ENCODE measurements around the gene SPTB.

Gene SPTB

GRCh38 chr14:64764641-64765520 is 114.8 kb downstream of the SPTB start:
- Histone ChIP-seq H3K4me3 (ENCODE audit: insufficient read depth, low read length, poor library complexity, severe bottlenecking) (no peak overlapping the region), H3K27ac (ENCODE audit: low read depth, low read length) (no peak overlapping the region), H3K4me2 (ENCODE audit: low read depth, low read length, poor library complexity, severe bottlenecking) (no peak overlapping the region), H3K9me3 (ENCODE audit: insufficient read depth, low read length) (no peaks in the 10 kb centered on the region), H2AFZ (ENCODE audit: low read depth, low read length, severe bottlenecking) (no peak overlapping the region), H4K20me1 (ENCODE audit: low read depth, low read length) (no peaks in the 10 kb centered on the region), H3K27me3 (ENCODE audit: low read length) (no peaks in the 10 kb centered on the region), H3K79me2 (ENCODE audit: insufficient read depth, low read length) (no peaks in the 10 kb centered on the region), H3F3A (ENCODE audit: insufficient read depth) (no peaks in the 10 kb centered on the region), H3K9ac (ENCODE audit: low read length) (no peak overlapping the region), H3K9me2 (replicated peaks; ENCODE audit: insufficient read depth, low read length) (no peaks in the 10 kb centered on the region), H3K36me3 (ENCODE audit: low read length) (no peaks in the 10 kb centered on the region)
- TF ChIP-seq EZH2phosphoT487 (conservative IDR thresholded peaks at IDR 0.05; ENCODE audit: low read length) (no peak), CTCF (IDR thresholded peaks at IDR 0.05; ENCODE audit: insufficient read depth, low read length, poor library complexity, severe bottlenecking) (peak; percentile 71)

DNA sequence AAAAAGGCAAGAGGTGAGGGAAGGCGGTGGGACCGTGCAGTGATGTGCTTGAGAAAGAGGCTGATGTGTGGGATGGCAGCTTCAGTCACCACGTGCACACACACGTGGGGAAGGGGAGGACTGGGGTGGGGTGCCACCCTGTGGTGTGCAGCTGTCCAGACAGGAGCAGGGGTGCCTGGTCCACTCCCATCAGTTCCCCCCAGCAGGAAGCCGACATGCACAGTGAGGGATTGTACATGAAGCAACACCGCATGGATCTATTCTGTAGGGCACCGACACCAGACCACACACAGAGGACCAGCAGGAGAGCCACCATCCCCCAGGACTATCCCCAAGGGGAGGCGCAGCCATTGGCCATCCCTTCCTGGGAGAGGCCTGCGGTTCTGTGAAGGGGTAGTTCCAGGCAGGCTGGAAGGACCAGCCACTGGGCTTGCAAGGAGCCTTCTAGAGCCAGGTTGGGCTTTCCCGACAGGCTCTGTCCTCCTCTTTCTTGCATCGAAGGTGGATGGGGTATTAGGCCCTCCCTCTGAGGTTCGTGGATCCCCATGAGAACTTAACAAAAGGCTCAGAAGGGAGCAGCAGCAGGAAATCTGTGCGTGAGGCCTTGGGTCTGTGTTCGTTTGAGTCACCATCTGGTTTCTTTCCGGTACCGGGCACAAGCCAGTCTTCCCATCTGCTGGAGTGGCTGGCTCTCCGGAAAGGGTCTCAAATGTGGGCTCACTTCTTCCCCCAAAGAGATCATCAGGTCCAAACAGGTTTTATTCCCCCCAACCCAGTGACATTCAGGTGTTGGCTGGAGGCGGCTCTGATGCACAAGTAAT is 115.7 kb downstream of the SPTB start:
- Histone ChIP-seq H2AFZ (ENCODE audit: low read depth, low read length, severe bottlenecking) (no peak overlapping the region), H3K9ac (ENCODE audit: low read length) (no peak overlapping the region), H3K9me2 (replicated peaks; ENCODE audit: insufficient read depth, low read length) (no peaks in the 10 kb centered on the region), H3K9me3 (ENCODE audit: insufficient read depth, low read length) (no peaks in the 10 kb centered on the region), H3K79me2 (ENCODE audit: insufficient read depth, low read length) (no peaks in the 10 kb centered on the region), H3K4me3 (ENCODE audit: insufficient read depth, low read length, poor library complexity, severe bottlenecking) (no peak overlapping the region), H3K27ac (ENCODE audit: low read depth, low read length) (no peak overlapping the region), H3K36me3 (ENCODE audit: low read length) (no peaks in the 10 kb centered on the region), H4K20me1 (ENCODE audit: low read depth, low read length) (no peaks in the 10 kb centered on the region), H3K4me2 (ENCODE audit: low read depth, low read length, poor library complexity, severe bottlenecking) (no peak overlapping the region), H3K27me3 (ENCODE audit: low read length) (no peaks in the 10 kb centered on the region), H3F3A (ENCODE audit: insufficient read depth) (no peaks in the 10 kb centered on the region)
- TF ChIP-seq EZH2phosphoT487 (conservative IDR thresholded peaks at IDR 0.05; ENCODE audit: low read length) (no peak), CTCF (IDR thresholded peaks at IDR 0.05; ENCODE audit: insufficient read depth, low read length, poor library complexity, severe bottlenecking) (no peak)

- TF ChIP-seq EZH2phosphoT487 (conservative IDR thresholded peaks at IDR 0.05; ENCODE audit: low read length) = no peak
- no peak for TF ChIP-seq CTCF (IDR thresholded peaks at IDR 0.05; ENCODE audit: insufficient read depth, low read length, poor library complexity, severe bottlenecking)
- no peak overlapping the region for H3K27ac ChIP-seq (ENCODE audit: low read depth, low read length)
- H3K27me3 ChIP-seq (ENCODE audit: low read length) = no peaks in the 10 kb centered on the region
- H3K79me2 ChIP-seq (ENCODE audit: insufficient read depth, low read length) = no peaks in the 10 kb centered on the region
- H3K9ac ChIP-seq (ENCODE audit: low read length) = no peak overlapping the region
- H3K36me3 ChIP-seq (ENCODE audit: low read length) = no peaks in the 10 kb centered on the region
- H3K9me3 ChIP-seq (ENCODE audit: insufficient read depth, low read length) = no peaks in the 10 kb centered on the region
- no peak overlapping the region for H3K4me3 ChIP-seq (ENCODE audit: insufficient read depth, low read length, poor library complexity, severe bottlenecking)
- no peak overlapping the region for H3K4me2 ChIP-seq (ENCODE audit: low read depth, low read length, poor library complexity, severe bottlenecking)
- no peak overlapping the region for H2AFZ ChIP-seq (ENCODE audit: low read depth, low read length, severe bottlenecking)
- H3F3A ChIP-seq (ENCODE audit: insufficient read depth) = no peaks in the 10 kb centered on the region
- H4K20me1 ChIP-seq (ENCODE audit: low read depth, low read length) = no peaks in the 10 kb centered on the region
- H3K9me2 ChIP-seq (replicated peaks; ENCODE audit: insufficient read depth, low read length) = no peaks in the 10 kb centered on the region
These were observed 116.5 kb downstream of the SPTB start for GRCh38 chr14:64763085-64763782.

Data from SU-DHL-6 (cell line).